ENCODE data around the gene NDRG3.
"Not testable (repeated sequence)": the region's sequence is repeated elsewhere in the genome, so short reads cannot be mapped to it uniquely, and the experiment has no call there.

The NDRG3 gene

DNA sequence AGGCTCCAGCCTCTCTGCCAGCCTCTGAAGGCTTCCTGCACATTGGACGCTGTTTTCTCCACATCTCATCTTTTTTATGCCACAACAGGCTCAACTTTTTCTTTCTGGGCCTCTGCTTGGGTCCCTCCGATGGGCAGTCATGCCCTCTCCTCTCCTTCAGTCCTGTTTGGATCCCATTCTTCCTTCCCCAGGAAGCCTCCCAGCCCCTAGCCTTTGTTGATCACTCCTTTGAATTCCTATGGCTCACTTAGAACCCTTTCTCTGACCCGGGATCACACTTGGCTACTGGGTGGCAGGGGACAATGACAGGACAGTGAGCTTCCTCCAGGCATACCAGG lies 104.4 kb downstream of the NDRG3 start:
- DNase-seq, result no peak

DNA sequence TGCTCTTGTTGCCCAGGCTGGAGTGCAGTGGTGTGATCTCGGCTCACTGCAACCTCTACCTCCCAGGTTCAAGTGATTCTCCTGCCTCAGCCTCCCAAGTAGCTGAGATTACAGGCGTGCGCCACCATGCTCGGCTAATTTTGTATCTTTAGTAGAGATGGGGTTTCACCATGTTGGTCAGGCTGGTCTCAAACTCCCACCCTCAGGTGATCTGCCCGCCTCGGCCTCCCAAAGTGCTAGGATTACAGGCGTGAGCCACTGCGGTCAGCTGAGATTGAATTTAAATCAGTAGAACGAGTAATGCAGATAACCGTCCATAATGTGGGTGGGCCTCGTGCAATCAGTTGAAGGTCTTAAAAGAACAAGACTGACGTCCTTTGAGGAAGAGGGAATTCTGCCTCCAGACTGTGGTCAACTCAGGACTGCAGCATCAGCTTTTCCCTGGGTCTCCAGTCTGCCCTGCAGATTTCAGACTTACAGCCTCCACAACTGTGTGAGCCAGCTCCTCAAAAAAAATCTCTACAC lies 107.0 kb downstream of the NDRG3 start:
- not testable (repeated sequence) for DNase-seq

DNA sequence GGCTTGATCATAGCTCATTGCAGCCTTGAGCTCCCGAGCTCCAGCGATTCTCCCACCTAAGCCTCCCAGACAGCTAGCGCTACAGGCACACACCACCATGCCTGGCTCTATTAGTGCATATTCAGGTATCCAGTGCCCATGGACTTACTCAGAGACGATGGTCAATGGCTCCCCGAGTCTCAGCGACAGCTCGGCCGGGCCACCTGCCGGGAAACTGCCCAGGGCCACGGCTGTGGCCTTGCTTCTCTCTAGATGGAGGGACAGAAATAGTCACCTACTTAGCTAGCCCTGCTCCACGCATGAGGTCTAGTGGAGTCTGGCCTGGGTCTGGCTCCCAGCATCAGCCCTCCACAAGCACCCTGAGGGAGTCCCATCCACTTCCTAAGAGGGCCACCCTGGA lies 111.5 kb downstream of the NDRG3 start:
- DNase-seq, result no peak

DNA sequence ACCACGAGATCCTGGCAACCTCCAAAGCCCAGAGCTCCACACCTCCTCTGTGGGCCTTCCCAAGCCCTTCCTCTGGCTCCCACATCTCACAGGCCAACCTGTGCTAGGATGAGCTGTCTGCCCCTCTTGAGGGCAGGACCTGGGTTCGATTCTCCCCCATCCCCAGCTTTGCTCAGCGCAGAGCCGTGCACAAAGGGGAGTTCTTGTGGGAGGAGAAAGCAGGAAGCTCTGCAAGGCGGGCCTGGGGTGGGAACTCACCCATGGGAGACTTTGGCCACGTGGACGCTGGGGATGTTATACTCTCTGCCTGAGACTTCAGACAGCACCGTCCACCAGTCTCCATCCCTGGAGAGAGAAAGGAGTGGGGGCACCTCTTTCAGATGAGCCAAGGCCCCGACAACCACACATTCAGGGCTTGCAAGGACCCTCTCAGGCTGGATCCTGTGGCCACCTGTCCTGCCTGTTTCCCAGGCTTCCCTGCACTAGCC lies 112.6 kb downstream of the NDRG3 start:
- no peak for DNase-seq

DNA sequence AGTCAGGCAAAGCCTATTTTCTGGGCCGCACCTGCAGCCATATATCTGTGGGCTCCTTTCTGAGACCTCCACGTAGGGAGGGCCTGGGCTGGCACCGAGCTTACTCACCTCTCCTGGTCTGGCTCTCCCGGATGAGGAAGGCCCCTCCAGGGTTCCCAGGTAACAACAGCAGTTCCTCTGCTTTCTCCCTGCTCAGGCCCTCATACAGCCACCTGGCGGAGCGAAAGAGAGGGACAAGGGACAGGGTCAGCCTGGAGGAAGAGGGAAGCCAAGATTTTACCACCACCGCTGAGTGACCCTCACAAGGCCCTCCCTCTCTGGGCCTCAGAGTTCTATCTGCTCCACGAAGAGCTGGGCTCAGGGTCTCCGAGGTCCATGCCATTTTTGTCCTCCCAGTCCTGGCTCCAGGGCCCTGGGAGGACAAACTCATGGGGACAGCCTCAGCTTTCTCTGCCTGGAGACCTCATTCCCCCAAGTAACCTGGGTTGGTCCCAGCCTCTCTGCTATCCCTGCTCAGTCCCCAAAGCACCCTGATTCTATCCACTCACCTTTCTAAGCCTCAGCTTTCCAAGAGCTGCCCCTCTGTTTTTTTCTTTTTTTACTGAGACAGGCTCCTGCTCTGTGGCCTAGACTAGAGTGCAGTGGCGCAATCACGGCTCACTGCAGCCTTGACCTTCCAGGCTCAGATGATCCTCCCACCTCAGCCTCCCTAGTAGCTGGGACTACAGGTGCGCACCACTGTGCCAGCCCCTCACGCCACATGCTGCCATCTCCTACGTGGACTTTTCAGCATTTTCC lies 113.2 kb downstream of the NDRG3 start:
- no peak for DNase-seq

DNA sequence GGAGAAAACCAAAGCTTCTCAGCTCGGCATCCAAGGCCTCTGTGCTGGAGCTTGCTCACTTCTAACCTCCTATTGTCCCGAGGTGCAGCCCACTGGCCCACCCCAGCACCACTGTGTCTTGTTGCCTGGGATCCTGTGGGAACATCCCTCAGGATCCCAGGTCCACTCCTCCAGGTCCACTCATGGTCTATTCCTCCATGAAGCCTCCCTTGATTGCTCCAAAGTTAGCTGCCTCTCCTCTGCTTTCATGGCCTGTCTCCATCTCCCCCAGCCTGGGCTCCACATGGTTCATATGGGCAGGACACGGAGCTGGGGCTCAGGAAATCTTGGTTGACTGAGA lies 113.8 kb downstream of the NDRG3 start:
- DNase-seq, result no peak

DNA sequence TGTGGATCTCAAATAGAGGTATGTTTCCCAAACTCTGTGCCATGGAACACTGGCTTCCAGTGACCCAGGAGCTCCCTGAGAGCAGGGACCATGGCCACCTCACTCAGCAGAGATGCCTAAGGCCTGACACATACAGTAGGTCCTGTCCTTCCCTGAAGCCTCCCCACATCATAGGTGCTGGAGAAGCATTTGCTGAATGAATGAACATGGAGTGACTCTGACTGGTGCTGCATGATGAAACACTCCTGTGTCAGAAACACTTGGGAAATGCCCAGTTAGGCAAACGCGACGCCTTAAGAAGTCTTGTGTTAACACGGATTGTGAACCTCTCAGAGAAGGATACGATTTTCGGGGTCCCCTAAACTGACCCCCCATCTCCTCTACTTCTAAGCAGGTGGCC lies 114.2 kb downstream of the NDRG3 start:
- no peak for DNase-seq

DNA sequence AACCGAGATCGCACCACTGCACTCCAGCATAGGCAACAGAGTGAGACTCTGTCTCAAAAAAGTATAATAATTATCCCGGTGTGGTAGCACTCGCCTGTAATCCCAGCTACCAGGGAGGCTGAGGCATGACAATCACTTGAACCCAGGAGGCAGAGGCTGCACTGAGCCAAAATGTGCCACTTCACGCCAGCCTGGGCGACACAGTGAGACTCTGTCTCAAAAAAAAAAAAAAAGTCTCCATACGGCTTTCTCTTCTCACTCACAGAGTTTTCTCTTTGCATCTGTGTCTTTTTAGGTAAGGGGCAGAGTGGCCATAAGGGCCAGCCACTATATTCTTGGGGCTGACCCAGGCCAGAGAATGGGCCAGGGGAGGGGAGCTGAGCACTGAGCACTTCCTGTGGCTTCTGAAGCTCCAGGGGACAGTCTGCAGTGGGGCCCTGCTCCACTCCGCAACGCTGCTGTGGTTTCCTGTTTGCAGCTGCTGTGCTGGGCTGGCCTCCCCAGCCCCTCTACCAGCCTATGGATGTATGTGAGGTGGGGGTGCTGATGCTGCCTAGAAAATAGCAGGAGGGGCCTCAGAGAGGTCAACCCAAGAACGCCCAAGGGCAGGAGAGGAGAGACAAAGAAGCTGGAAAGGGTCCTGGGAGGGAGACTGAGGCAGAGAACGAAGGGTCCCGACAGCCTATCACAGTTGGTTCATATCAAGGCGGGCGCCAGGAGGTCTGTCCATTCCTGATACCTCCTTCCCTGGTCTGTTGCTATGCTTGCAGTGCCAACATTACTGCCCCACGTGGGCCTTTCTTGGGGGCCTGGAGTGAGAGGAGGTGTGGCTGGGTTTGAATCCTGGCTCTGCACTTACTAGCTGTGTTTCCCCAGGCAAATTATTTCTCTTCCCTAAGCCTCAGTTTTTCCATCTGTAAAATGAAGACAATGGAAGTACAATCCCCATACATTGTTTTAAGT lies 115.9 kb downstream of the NDRG3 start:
- no peak for DNase-seq

DNA sequence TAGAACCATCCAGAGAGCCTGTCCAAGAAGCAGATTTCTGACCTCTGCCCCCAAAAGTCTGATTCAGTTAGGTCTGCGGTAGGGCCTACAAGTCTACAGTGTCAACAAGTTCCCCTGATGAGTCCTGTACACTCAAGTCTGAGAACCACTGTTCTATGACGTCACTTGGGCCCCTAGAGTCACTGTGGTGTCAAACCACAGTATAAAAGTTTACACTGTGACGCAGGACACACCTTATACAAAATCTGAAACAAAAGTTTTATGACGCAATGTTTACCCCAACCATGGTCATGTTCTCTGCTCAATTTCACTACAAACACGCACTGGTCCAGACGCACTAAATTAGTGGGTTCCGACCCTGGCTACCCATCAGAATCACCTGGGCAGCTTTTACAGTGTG lies 117.8 kb downstream of the NDRG3 start:
- no peak for DNase-seq

DNA sequence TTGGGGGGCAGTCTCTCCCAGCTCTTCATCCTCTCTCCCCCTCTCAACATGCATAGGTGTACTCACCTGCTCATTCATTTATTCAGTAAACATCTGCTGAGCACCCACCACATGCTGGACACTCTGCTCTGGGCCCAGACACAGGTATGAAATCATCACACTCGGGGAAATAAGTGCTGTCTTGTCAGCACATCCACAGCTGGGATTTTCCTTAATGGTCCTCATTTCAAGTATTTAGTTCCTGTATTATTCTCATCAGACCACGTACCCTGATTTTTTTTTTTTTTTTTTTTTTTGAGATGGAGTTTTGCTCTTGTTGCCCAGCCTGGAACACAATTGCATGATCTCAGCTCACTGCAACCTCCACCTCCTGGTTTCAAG lies 121.0 kb downstream of the NDRG3 start:
- no peak for DNase-seq

DNA sequence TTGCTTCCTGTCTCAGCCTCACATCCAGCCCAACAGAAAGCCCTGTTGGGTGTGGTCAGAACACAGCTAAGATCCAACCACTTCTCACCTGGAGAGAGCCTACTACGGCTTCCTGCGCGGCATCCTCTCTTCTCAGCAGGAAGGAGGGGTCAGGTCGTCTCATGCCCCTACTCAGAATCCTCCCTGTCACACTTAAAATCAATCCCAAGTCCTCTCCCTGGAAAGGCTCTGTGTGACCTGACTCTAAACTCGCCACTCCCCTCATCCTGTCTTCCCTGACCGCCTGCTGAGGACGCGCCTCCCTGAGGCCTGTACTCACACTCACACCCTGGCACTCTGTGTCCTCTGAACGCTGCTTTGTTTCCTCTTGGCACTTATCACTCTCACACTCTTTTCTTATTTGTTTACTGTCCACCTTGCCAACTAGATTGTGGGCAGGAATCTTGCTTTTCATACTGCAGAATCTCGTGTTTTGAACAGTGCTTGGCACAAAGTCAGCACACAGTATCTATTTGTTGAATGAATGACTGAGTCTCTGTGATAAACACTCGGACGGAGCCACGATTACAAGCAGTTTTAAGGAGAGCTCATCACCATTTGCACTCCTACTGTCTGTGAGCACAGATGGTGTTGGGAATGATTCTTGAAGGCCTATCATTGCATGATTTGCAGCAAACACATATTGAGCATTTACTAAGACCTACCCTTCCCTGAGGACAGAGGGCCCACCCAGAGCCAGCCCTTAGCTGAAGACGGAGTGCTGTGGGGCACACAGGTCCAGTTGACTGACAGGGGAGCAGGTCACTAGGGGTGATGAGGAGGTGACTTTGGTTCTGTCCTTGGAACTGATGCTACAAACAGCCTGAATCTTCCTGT lies 121.6 kb downstream of the NDRG3 start:
- no peak for DNase-seq

DNA sequence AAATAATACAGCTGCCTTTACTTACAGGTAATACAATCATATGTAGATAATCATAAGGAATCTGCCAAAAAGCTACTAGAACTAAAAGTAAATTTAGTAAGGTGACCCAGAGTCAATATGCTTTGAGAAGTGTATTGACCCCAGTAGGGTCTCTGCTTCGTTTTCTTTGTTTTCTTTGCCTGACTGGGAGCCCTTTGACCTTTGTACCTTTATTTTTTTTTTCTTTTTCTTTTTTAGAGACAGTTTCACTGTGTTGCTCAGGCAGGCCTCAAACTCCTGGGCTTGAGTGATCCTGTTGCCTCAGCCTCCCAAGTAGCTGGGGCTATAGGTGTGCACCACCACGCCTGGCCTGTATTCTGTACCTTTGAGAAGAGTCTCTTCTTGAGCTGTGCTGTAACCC lies 122.4 kb downstream of the NDRG3 start:
- DNase-seq, result no peak

DNA sequence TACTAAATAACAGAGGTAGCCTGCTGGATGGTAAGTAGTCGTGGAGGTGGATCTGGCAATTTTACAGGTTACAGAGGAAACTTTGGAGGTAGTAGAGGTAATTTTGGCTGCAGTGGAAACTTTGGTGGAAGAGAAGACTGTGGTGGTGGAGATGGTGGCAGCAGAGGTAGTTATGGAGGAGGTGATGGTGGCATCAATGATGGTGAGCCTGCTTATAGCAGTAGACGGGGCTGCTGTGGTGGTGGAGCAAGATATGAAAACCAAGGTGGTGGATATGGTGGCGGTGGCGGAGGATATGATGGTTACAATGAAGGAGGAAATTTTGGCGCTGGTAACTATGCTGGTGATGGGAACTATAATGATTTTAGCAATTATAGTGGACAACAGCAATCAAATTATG lies 125.0 kb downstream of the NDRG3 start:
- no peak for DNase-seq

DNA sequence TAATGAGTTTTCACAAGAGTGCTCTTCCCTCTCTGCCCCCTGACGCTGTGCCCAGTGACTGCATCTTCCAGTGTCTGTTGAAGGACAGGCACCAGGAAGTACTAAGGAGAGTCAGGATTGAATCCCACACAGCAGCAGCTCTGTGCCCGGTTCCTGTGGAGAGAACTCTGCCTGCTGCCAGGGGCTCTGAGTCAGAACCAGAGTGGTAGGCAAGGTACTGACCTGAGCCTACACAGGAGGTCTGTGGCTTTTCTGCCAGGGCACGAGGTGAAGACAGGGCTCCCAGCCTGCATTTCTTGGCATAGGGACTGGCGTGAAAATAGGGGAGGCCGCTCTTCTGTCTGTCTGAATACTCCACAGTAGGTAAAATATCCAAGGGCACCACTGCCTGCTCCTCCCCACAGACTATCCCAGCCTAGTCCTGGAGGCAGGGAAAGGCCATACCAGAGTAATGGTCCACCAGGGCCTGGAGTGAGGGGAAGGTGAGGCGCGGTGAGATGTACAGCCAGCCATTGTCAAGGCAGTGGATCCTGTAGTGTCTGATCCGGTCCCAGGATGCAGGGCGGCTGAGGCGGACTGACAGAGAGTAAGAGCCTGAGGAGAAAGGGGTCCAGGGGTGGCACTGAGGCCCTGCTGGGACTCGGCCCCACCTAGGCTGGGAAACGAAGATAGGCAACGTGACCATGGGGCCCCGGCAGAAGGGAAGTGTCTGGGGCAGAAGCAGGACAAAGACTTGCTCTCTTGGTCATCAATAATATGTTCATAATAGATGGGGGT lies 130.9 kb downstream of the NDRG3 start:
- no peak for DNase-seq

DNA sequence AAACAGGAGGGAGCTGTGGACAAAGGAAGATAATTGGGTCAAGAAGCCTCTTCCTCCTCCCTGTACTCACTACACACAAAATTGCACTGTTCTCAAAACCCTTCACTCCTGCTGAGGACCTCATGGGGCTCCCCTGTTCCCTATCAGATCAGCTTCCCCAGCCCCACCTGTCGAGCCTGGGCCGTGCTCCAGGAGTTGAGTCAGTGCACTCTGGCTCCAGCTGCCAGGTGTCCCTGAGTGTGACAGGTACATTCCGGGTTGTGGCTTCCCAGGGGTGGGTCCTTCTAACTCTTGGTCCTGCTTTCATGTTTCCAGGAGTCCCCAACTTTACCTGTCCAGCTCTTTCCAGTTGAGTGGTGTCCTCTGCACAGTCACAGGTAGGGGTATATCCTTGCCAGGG lies 131.9 kb downstream of the NDRG3 start:
- no peak for DNase-seq

DNA sequence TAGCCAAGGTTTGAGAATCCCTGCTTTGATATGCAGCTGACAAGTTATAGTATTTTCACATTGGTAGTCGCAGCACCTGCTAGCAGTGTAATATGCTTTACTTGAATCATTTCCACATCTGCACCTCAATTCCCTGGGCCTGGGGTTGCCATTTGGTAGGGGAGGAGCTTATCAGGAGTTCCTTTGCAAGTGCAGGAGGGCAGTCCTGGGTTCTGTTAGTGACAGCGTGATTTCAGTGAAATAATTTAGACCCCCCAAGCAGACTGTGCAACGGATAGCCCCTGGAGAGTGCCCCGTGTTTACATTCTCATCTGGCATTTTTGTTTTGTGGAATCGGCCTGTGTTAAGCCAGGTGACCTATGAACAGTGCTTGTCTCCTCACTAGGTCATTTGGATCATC lies 134.3 kb downstream of the NDRG3 start:
- no peak for DNase-seq

DNA sequence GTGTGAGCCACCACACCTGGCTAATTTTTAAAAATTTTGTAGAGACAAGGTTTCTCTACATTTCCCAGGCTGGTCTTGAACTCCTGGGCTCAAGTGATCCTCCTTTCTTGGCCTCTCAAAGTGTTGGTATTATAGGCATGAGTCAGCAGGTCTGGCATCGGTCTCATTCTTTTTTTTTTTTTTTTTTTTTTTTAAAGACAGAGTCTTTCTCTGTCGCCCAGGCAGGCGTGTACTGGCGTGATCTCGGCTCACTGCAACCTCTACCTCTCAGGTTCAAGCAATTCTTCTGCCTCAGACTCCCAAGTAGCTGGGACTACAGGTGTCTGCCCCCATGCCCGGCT lies 137.5 kb downstream of the NDRG3 start:
- not testable (repeated sequence) for DNase-seq

DNA sequence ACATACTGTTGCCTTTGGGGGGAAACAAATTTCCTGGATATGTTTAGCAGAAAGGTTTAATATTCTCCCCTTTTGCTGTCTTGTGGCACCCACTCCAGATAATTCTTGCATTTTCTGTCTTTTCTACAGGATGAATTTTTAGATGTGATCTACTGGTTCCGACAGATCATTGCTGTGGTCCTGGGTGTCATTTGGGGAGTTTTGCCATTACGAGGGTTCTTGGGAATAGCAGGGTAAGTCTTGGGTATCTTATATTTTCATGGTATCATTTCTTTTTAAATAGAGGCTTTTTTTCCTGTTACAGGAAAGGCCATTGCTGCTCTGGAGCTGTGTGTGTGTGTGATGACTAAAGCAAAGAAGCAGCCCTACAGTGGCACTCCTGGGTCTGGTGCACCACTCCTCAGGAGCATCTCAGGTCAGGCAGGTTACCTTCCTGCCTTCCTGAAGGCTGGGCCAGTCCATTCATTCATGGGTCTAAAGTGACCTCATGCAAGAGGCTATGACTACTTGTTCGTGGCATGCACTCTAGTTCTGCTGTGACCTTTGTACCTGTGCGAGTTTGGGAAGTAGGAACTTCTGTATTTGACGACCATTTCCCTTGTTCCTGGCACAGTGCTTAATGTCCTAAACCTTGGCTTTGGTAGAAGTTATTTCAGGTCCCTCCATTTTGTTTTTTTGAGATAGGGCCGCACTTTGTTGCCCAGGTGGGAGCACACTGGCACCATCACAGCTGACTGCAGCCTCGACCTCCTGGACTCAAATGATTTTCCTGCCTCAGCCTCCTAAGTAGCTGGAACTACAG lies 138.1 kb downstream of the NDRG3 start:
- DNase-seq, result no peak

DNA sequence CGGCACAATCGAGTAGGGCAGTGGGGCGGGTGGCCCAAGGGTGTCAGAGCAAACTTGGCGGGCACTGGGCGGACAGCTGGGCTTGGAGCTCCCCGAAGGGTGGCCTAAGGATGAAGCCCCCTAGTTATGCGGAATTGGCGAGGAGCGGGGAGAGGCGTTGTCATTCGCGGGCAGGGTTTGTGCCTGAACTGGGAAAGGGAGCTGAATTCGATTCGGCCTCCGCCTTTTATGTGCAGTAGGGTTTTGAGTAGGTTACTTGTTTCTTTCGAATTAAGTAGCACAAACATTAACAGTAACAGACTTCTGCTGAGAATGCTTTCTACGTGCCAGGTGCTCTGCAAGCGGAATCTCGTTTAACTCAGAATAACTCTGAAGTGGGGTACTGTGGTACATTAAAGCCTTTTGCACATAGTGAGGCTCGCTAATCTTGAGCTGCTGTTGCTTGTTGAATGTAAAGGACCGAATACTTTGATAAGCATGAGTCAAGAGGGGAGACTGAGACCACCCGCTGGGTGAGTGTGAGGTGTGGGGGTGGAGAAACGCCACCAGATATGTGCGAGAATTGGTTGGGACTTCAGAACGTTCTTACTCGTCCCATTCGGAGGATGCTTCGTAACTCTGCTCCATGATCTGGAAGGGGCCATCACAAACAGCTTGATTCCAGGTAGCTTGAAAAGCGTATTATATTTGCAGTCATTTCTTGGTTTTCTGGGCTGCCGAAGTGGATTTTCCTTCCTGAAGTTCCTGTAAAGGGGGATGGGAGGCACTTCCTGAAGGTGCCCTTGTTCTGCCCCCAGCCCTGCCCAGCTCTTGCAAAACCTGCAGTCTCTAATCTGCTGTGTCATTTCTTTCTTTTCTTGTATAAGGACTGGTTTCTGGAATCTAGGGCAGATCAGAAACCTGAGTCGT lies 139.5 kb downstream of the NDRG3 start:
- no peak for DNase-seq
